ENCODE results near the gene HOOK1.

DNA sequence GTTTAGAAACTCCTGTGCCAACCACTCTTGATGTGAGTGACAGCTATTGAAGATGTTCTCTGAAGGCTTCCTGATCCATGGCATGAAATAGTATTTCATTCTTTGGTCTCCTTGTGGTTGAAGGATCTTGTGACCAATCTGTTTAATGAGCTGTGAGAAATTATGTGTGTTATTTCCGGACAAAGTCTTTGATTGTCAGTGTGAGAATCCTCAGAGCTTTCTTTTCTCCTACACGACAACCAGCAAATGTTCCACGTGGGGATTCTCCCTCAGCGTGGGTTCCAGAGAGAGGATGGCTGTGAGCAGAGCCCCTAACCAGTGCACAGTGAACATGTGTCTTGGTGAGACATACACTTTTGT is 45.0 kb upstream of the HOOK1 start:
- TF ChIP-seq, protein P1, sequence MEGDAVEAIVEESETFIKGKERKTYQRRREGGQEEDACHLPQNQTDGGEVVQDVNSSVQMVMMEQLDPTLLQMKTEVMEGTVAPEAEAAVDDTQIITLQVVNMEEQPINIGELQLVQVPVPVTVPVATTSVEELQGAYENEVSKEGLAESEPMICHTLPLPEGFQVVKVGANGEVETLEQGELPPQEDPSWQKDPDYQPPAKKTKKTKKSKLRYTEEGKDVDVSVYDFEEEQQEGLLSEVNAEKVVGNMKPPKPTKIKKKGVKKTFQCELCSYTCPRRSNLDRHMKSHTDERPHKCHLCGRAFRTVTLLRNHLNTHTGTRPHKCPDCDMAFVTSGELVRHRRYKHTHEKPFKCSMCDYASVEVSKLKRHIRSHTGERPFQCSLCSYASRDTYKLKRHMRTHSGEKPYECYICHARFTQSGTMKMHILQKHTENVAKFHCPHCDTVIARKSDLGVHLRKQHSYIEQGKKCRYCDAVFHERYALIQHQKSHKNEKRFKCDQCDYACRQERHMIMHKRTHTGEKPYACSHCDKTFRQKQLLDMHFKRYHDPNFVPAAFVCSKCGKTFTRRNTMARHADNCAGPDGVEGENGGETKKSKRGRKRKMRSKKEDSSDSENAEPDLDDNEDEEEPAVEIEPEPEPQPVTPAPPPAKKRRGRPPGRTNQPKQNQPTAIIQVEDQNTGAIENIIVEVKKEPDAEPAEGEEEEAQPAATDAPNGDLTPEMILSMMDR (conservative IDR thresholded peaks at IDR 0.05; ENCODE audit: low read length), result no peak
- no peak for TF ChIP-seq EZH2phosphoT487 (IDR thresholded peaks at IDR 0.05; ENCODE audit: borderline replicate concordance)

All from Loucy (cell line).